ENCODE measurements around the gene FGF22.

DNA sequence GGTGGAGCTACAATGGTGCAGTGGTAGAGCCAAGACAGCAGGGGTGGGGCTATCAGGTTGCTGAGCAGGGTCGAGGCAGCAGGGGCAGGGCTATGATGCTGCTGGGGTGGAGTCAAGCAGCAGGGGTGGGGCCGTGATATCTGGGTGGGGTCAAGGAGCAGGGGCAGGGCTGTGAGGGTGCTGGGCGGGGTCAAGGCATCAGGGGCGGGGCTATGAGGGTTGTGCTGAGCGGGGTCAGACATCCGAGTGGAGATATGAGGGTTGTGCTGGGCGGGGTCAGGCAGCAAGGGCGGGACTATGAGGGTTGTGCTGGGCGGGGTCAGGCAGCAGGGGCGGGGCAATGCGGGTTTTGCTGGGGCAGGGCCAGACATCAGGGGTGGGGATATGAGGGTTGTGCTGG, 35.3 kb upstream of the FGF22 start:
- TF ChIP-seq, protein P1, sequence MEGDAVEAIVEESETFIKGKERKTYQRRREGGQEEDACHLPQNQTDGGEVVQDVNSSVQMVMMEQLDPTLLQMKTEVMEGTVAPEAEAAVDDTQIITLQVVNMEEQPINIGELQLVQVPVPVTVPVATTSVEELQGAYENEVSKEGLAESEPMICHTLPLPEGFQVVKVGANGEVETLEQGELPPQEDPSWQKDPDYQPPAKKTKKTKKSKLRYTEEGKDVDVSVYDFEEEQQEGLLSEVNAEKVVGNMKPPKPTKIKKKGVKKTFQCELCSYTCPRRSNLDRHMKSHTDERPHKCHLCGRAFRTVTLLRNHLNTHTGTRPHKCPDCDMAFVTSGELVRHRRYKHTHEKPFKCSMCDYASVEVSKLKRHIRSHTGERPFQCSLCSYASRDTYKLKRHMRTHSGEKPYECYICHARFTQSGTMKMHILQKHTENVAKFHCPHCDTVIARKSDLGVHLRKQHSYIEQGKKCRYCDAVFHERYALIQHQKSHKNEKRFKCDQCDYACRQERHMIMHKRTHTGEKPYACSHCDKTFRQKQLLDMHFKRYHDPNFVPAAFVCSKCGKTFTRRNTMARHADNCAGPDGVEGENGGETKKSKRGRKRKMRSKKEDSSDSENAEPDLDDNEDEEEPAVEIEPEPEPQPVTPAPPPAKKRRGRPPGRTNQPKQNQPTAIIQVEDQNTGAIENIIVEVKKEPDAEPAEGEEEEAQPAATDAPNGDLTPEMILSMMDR (IDR thresholded peaks at IDR 0.05): no peak
- no peak for TF ChIP-seq POLR2A (IDR thresholded peaks at IDR 0.05)
